Left lung (tissue), 10 donors: ENCODE measurements around the gene RIMS1. TPM values are rescaled to one million over a fixed set of nuclear protein-coding genes. Genes with fewer than 3 reads are reported as not detected.

Experiments used
- ATAC-seq: fragments of 200-7000 bp; cut with Tn5 transposase; one replicate; pipeline ENCODE4 v1.9.1; 2020; ENCODE audit warnings: moderate library complexity
- DNase-seq, 4 donors: peaks; one replicate each; pipeline ENCODE4 v3.0.0-alpha.2; 2013 to 2020
- H3K27ac ChIP-seq, 2 donors: fragments of 200-600 bp; sonication (generic) in 1 of 2; one replicate each; pipeline versions ENCODE4 v1.5.0 to v1.8.0; 2020 to 2021
- H3K27me3 ChIP-seq, 2 donors: fragments of 200-600 bp; sonication (generic) in 1 of 2; one replicate each; pipeline versions ENCODE4 v1.5.0 to v1.8.0; 2020 to 2021
- H3K36me3 ChIP-seq, 2 donors: fragments of 200-600 bp; sonication (generic) in 1 of 2; one replicate each; pipeline versions ENCODE4 v1.5.0 to v1.8.0; 2020 to 2021
- H3K4me1 ChIP-seq, 2 donors: fragments of 200-600 bp; one replicate each; pipeline ENCODE4 v1.8.0; 2021
- H3K4me3 ChIP-seq, 2 donors: fragments of 200-600 bp; sonication (generic) in 1 of 2; one replicate each; pipeline versions ENCODE4 v1.5.0 to v1.8.0; 2020 to 2021; ENCODE audit warnings: mild to moderate bottlenecking in 1 of 2
- H3K9me3 ChIP-seq, 2 donors: fragments of 200-600 bp; sonication (generic) in 1 of 2; one replicate each; pipeline versions ENCODE4 v1.5.0 to v1.8.0; 2020 to 2021
- CTCF ChIP-seq, 2 donors: fragments of 200-600 bp; sonication (generic) in 1 of 2; IDR thresholded peaks; one replicate each; pipeline versions ENCODE4 v1.5.0 to v1.8.0; 2021; ENCODE audit warnings: antibody characterized with exemption in 2 of 2
- intact Hi-C, 2 donors: fragments of 100-400 bp; cut with DNase I; formaldehyde crosslinking; loops; one replicate each; pipeline versions ENCODE4 v1.11.2 to v1.14.2; 2022
- polyA plus RNA-seq, 6 donors: library from polyadenylated mRNA; unstranded; fragments of 120-200 nt; gene quantifications; one replicate each; pipeline ENCODE4 v1.2.1, GENCODE V29; 2013; ENCODE audit not compliant: insufficient read length in 6 of 6
- total RNA-seq, 2 donors: library from RNA; stranded (reverse); fragmentation: NEBNext Ultra II Directional; extraction: Animal tissue kit (Norgen Biotek cat#: 25700); gene quantifications; one replicate each; pipeline ENCODE4 v1.2.1, GENCODE V29; 2021
- donor health status: DM: no; HTN: yes; CAD: no.
- donor health status: DM: no; HTN: no; CAD: no.

The RIMS1 gene
- total and polyA plus RNA-seq, 8 donors, result 0.50 to 2.0 (median 0.77) TPM

- DNase-seq, result no peak
- no peak for ATAC-seq
- no peak for TF ChIP-seq CTCF (IDR thresholded peaks at IDR 0.05)
- Histone ChIP-seq H3K27ac (no peak overlapping the region), H3K9me3 (no peaks in the 10 kb centered on the region), H3K36me3 (no peaks in the 10 kb centered on the region), H3K4me3 (no peak overlapping the region), H3K4me1 (no peaks in the 10 kb centered on the region), H3K27me3 (no peaks in the 10 kb centered on the region)
- intact Hi-C loops, result loop anchor here in 1 of 2 donors (10.0 kb wide), 1 partner anchor 546 kb away; no protein-coding TSS in a partner anchor
These were observed 194.1 kb downstream of the RIMS1 start for GRCh38 chr6:72080260-72080941.

- Histone ChIP-seq H3K36me3 (no peaks in the 10 kb centered on the region), H3K27me3 (no peaks in the 10 kb centered on the region), H3K4me1 (no peaks in the 10 kb centered on the region), H3K9me3 (no peaks in the 10 kb centered on the region), H3K27ac (no peak overlapping the region), H3K4me3 (no peak overlapping the region)
- no peak for TF ChIP-seq CTCF (IDR thresholded peaks at IDR 0.05)
- intact Hi-C loops, result loop anchor here in 1 of 2 donors (10.0 kb wide), 1 partner anchor 547 kb away; no protein-coding TSS in a partner anchor
- DNase-seq, result no peak
- no peak for ATAC-seq
These were observed 195.5 kb downstream of the RIMS1 start for GRCh38 chr6:72081871-72082270.

GRCh38 chr6:72083976-72084375 lies 197.6 kb downstream of the RIMS1 start:
- H3K27ac ChIP-seq, result no peak overlapping the region
- H3K27me3 ChIP-seq, result no peaks in the 10 kb centered on the region
- DNase-seq (no peak), ATAC-seq (no peak)
- intact Hi-C loops, result loop anchor here in 1 of 2 donors (10.0 kb wide), 1 partner anchor 549 kb away; no protein-coding TSS in a partner anchor
- H3K9me3 ChIP-seq, result no peaks in the 10 kb centered on the region
- TF ChIP-seq CTCF (IDR thresholded peaks at IDR 0.05), result no peak
- H3K36me3 ChIP-seq, result no peaks in the 10 kb centered on the region
- H3K4me3 ChIP-seq, result no peak overlapping the region
- H3K4me1 ChIP-seq, result no peaks in the 10 kb centered on the region

GRCh38 chr6:72084992-72085569 lies 198.7 kb downstream of the RIMS1 start:
- no peaks in the 10 kb centered on the region for H3K4me1 ChIP-seq
- no peaks in the 10 kb centered on the region for H3K36me3 ChIP-seq
- H3K9me3 ChIP-seq, result no peaks in the 10 kb centered on the region
- H3K27me3 ChIP-seq, result no peaks in the 10 kb centered on the region
- H3K27ac ChIP-seq, result no peak overlapping the region
- peak in 1 of 2 donors; percentile 47 for TF ChIP-seq CTCF (IDR thresholded peaks at IDR 0.05)
- H3K4me3 ChIP-seq, result no peak overlapping the region
- intact Hi-C loops, result loop anchor here in 1 of 2 donors (10.0 kb wide), 1 partner anchor 550 kb away; no protein-coding TSS in a partner anchor
- ATAC-seq (no peak), DNase-seq (peak in 1 of 4 donors; percentile 35)

- no peak overlapping the region for H3K27ac ChIP-seq
- no peak for ATAC-seq
- H3K9me3 ChIP-seq, result no peaks in the 10 kb centered on the region
- peak in 1 of 4 donors; percentile 2 for DNase-seq
- intact Hi-C loops, result no loop called here
- no peak overlapping the region for H3K4me3 ChIP-seq
- no peaks in the 10 kb centered on the region for H3K36me3 ChIP-seq
- H3K27me3 ChIP-seq, result no peaks in the 10 kb centered on the region
- no peaks in the 10 kb centered on the region for H3K4me1 ChIP-seq
- TF ChIP-seq CTCF (IDR thresholded peaks at IDR 0.05), result no peak
These were observed 208.2 kb downstream of the RIMS1 start for GRCh38 chr6:72094506-72094905.
